GM23338 (cell line): ENCODE measurements around the gene AUH. TPM values are rescaled to one million over a fixed set of nuclear protein-coding genes. Genes with fewer than 3 reads are reported as not detected.

Experiments used
- ATAC-seq: fragments of 200-7000 bp; cut with Tn5 transposase; 3 replicates; pipeline ENCODE4 v1.9.1; 2020
- DNase-seq: peaks from one replicate; pipeline ENCODE4 v3.0.0-alpha.2; 2015; ENCODE audit warnings: low spot score
- H2AFZ ChIP-seq: fragments of 200-600 bp; sonication (generic); 2 replicates; pipeline ENCODE4 v1.8.0; 2016; ENCODE audit warnings: antibody characterized with exemption, mild to moderate bottlenecking, moderate library complexity
- H3F3A ChIP-seq: fragments of 200-600 bp; sonication (generic); replicated peaks from 2 replicates; pipeline ENCODE4 v1.8.0; 2017; ENCODE audit warnings: antibody characterized with exemption, mixed run types, low read depth
- H3K27ac ChIP-seq: fragments of 200-600 bp; sonication (generic); 2 replicates; pipeline ENCODE4 v1.6.1; 2016; ENCODE audit warnings: low read depth
- H3K27me3 ChIP-seq: fragments of 200-600 bp; sonication (generic); 2 replicates; pipeline ENCODE4 v1.8.0; 2016; ENCODE audit warnings: mild to moderate bottlenecking, mixed run types, moderate library complexity; ENCODE audit not compliant: insufficient read depth
- H3K36me3 ChIP-seq: fragments of 200-600 bp; sonication (generic); 2 replicates; pipeline ENCODE4 v1.8.0; 2016; ENCODE audit warnings: mild to moderate bottlenecking; ENCODE audit not compliant: insufficient read depth
- H3K4me1 ChIP-seq: fragments of 200-600 bp; sonication (generic); 2 replicates; pipeline ENCODE4 v1.8.0; 2016; ENCODE audit warnings: mild to moderate bottlenecking, moderate library complexity; ENCODE audit not compliant: insufficient read depth
- H3K4me2 ChIP-seq: fragments of 200-600 bp; sonication (generic); 2 replicates; pipeline ENCODE4 v1.7.1; 2017; ENCODE audit warnings: mixed run types
- H3K4me3 ChIP-seq: fragments of 200-600 bp; sonication (generic); 2 replicates; pipeline ENCODE4 v1.6.1; 2016; ENCODE audit warnings: mixed run types
- H3K79me2 ChIP-seq: fragments of 200-600 bp; sonication (generic); replicated peaks from 2 replicates; pipeline ENCODE4 v1.8.0; 2017; ENCODE audit warnings: mild to moderate bottlenecking; ENCODE audit not compliant: insufficient read depth
- H3K9me2 ChIP-seq: fragments of 200-600 bp; sonication (generic); 2 replicates; pipeline ENCODE4 v1.8.0; 2017; ENCODE audit not compliant: insufficient read depth
- H4K20me1 ChIP-seq: fragments of 200-600 bp; sonication (generic); replicated peaks from 2 replicates; pipeline ENCODE4 v1.8.0; 2017; ENCODE audit warnings: mild to moderate bottlenecking; ENCODE audit not compliant: insufficient read depth
- H3K27ac Mint-ChIP-seq: 2 replicates; pipeline ENCODE4 v1.8.0; 2020; ENCODE audit warnings: inconsistent platforms, mild to moderate bottlenecking, moderate library complexity, mixed read lengths
- H3K27me3 Mint-ChIP-seq: 3 replicates; pipeline ENCODE4 v1.8.0; 2022; ENCODE audit warnings: low read depth, mild to moderate bottlenecking, moderate library complexity, mixed read lengths, inconsistent platforms; ENCODE audit not compliant: insufficient read depth, poor library complexity
- H3K36me3 Mint-ChIP-seq: 3 replicates; pipeline ENCODE4 v1.8.0; 2021; ENCODE audit warnings: low read depth, mild to moderate bottlenecking, inconsistent platforms, moderate library complexity, mixed read lengths
- H3K4me1 Mint-ChIP-seq: 3 replicates; pipeline ENCODE4 v1.8.0; 2020; ENCODE audit warnings: mild to moderate bottlenecking, inconsistent platforms, mixed read lengths
- H3K4me3 Mint-ChIP-seq: 3 replicates; pipeline ENCODE4 v1.8.0; 2021; ENCODE audit warnings: moderate library complexity, mild to moderate bottlenecking, inconsistent platforms, mixed read lengths
- H3K9me3 Mint-ChIP-seq: 3 replicates; pipeline ENCODE4 v1.8.0; 2020; ENCODE audit warnings: moderate library complexity, mild to moderate bottlenecking, inconsistent platforms, mixed read lengths
- EZH2 ChIP-seq: fragments of 200-600 bp; sonication (generic); IDR thresholded peaks from one replicate; pipeline ENCODE4 v1.8.0; 2017; ENCODE audit warnings: antibody characterized with exemption, mild to moderate bottlenecking, low read depth; ENCODE audit not compliant: unreplicated experiment
- EZH2phosphoT487 ChIP-seq: fragments of 200-600 bp; sonication (generic); IDR thresholded peaks from one replicate; pipeline ENCODE4 v1.8.1; 2018; ENCODE audit warnings: antibody characterized with exemption; ENCODE audit not compliant: unreplicated experiment
- JUNB ChIP-seq: IDR thresholded peaks from one replicate; pipeline ENCODE4 v1.6.1; 2016; ENCODE audit warnings: antibody characterized with exemption; ENCODE audit not compliant: unreplicated experiment
- NANOG ChIP-seq: IDR thresholded peaks from 2 replicates; pipeline ENCODE4 v1.6.1; 2016; ENCODE audit warnings: antibody characterized with exemption, borderline replicate concordance
- POLR2AphosphoS5 ChIP-seq: IDR thresholded peaks from 2 replicates; pipeline ENCODE4 v1.6.1; 2016; ENCODE audit warnings: antibody characterized with exemption, low read depth
- STAT1 ChIP-seq: IDR thresholded peaks from one replicate; pipeline ENCODE4 v1.6.1; 2016; ENCODE audit warnings: antibody characterized with exemption; ENCODE audit not compliant: unreplicated experiment
- ZNF114 ChIP-seq: fragments of 250-450 bp; sonication (Bioruptor Pico); IDR thresholded peaks from 2 replicates; pipeline ENCODE4 v1.5.0; 2020; ENCODE audit warnings: mild to moderate bottlenecking, moderate library complexity
- ZNF331 ChIP-seq: fragments of 250-450 bp; sonication (Bioruptor Pico); IDR thresholded peaks from 2 replicates; pipeline ENCODE4 v1.5.0; 2020; ENCODE audit warnings: low read depth, mild to moderate bottlenecking, moderate library complexity
- polyA plus RNA-seq: library from polyadenylated mRNA; unstranded; fragments of >200 nt; fragmentation: Nextera tagmentation; extraction: Ambion mirVana; gene quantifications from 2 replicates; pipeline ENCODE4 v1.2.1, GENCODE V29; 2016
- total RNA-seq: library from RNA; depleted of rRNA; stranded (reverse); fragments of >200 nt; shearing (Covaris generic); gene quantifications from 2 replicates; pipeline ENCODE4 v1.2.3, GENCODE V29; 2014
- TF ChIP-seq, protein P1 (sequence below), 2 experiments: fragments of 200-600 bp in 1 of 2; sonication (generic) in 1 of 2; conservative IDR thresholded peaks; 2 replicates each; pipeline versions ENCODE4 v1.5.1 to v1.6.1; 2016 to 2017; ENCODE audit warnings: antibody characterized with exemption in 2 of 2, low read depth in 2 of 2, mild to moderate bottlenecking in 2 of 2, moderate library complexity in 1 of 2
- TF ChIP-seq, protein P2 (sequence below): IDR thresholded peaks from 2 replicates; pipeline ENCODE4 v1.6.1; 2016; ENCODE audit warnings: antibody characterized with exemption
- TF ChIP-seq, protein P3 (sequence below): IDR thresholded peaks from one replicate; pipeline ENCODE4 v1.6.1; 2018; ENCODE audit warnings: antibody characterized with exemption; ENCODE audit not compliant: unreplicated experiment

AUH gene
- total and polyA plus RNA-seq, 2 experiments from 2014 or later, result 28.8 to 34.2 TPM

DNA sequence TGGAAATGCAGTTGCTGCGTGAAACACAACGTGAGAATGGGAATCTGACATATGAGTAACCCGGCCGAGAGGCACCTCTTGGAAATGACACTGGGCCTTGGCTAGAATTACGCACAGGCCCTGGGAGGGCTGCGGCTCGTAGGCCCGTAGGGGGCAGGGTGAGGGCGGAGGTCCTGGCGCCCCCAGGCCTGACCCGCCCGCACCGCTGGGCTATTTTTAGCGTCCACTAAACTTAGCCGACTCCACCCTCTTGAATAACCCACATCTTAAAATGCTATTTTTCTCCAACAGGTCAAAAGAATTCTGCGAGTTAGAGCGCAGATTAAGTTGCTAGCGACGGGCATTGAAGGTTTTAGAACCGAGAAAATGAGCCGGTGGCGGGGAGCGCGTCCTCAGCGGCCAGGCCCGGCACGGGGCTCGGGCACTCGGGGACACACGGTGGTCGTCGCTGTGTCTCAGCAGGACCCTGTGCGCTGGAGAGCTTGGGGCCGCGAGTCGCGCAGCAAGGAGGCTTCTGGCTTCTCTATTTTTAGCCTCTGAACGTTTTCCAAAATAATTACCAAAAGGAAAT lies 168.5 kb downstream of the AUH start:
- Histone ChIP-seq H3K9me2 (peaks cover 7% of the 10 kb centered on the region; the same call in 1 of the 2 replicates), H3K4me1 (peaks cover 13% of the 10 kb centered on the region), H3K27ac (no peak overlapping the region), H3K4me2 (peak overlapping the region; percentile 98), H3F3A (0 out of 2 replicates have a peak, but pooled peaks cover 2% of the 10 kb centered on the region), H2AFZ (peak overlapping the region; percentile 98), H3K4me3 (peak overlapping the region; percentile 79), H4K20me1 (no peaks in the 10 kb centered on the region), H3K36me3 (no peaks in the 10 kb centered on the region), H3K27me3 (peaks cover 38% of the 10 kb centered on the region), H3K79me2 (no peaks in the 10 kb centered on the region)
- Mint-ChIP-seq H3K27me3 (peaks cover 35% of the 10 kb centered on the region), H3K4me3 (peak overlapping the region; percentile 82), H3K4me1 (peaks cover 21% of the 10 kb centered on the region), H3K27ac (no peak overlapping the region), H3K9me3 (peaks cover 10% of the 10 kb centered on the region), H3K36me3 (no peaks in the 10 kb centered on the region)
- TF ChIP-seq EZH2 (peak; percentile 18), STAT1 (no peak), ZNF114 (no peak), ZNF331 (CRISPR knock-in tag) (no peak), NANOG (no peak)
- TF ChIP-seq, protein P1, sequence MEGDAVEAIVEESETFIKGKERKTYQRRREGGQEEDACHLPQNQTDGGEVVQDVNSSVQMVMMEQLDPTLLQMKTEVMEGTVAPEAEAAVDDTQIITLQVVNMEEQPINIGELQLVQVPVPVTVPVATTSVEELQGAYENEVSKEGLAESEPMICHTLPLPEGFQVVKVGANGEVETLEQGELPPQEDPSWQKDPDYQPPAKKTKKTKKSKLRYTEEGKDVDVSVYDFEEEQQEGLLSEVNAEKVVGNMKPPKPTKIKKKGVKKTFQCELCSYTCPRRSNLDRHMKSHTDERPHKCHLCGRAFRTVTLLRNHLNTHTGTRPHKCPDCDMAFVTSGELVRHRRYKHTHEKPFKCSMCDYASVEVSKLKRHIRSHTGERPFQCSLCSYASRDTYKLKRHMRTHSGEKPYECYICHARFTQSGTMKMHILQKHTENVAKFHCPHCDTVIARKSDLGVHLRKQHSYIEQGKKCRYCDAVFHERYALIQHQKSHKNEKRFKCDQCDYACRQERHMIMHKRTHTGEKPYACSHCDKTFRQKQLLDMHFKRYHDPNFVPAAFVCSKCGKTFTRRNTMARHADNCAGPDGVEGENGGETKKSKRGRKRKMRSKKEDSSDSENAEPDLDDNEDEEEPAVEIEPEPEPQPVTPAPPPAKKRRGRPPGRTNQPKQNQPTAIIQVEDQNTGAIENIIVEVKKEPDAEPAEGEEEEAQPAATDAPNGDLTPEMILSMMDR (conservative IDR thresholded peaks at IDR 0.05; ENCODE audit: low read depth in 2 of 2), result peak; percentile 21 to 29; a peak in 1 of 4 replicates
- peak; percentile 88 for ATAC-seq
- DNase-seq, result peak; percentile 80

DNA sequence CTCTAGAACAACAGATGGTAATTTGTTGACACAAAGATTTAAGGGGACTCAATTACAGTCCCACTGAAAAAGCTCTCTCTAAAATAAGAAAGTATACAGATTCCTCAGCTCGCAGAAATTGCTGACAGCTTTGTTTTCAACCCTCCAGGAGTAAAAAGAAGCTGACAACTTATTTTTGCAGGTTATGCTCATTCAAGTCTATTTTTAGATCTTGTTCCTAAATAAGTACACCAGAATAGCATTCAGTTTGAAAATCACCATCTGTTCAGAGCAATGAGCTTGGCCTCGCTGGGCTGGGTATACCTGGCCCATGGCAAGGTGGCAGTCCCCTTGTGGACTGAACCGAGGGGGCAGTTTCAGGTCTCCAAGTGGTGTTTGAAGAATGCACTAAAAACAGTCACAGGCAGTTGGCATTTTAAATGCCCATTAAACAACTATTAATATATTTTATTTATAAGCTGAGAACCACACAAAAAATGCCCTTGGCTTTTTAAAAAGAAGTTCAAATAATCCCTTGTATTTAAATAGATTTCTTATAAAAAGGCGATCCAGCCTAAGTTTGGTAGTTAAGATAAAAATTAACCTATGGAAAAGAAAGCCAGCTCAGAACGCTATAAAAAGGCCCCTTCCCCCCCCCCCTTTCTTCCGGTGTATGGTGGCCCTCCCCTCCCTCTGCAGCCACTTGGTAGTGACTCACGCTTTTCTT lies 169.2 kb downstream of the AUH start:
- Mint-ChIP-seq H3K4me1 (peaks cover 16% of the 10 kb centered on the region; the same call in 2 of the 3 replicates), H3K4me3 (peak overlapping the region; percentile 82), H3K27me3 (peaks cover 35% of the 10 kb centered on the region), H3K27ac (no peak overlapping the region), H3K9me3 (peaks cover 12% of the 10 kb centered on the region), H3K36me3 (no peaks in the 10 kb centered on the region)
- Histone ChIP-seq H3K4me2 (peak overlapping the region; percentile 98), H4K20me1 (no peaks in the 10 kb centered on the region), H3F3A (0 out of 2 replicates have a peak, but pooled peaks cover 2% of the 10 kb centered on the region), H3K36me3 (no peaks in the 10 kb centered on the region), H3K27ac (no peak overlapping the region), H3K9me2 (peaks cover 7% of the 10 kb centered on the region; the same call in 1 of the 2 replicates), H3K79me2 (no peaks in the 10 kb centered on the region), H3K4me3 (peak overlapping the region; percentile 79), H3K4me1 (peaks cover 8% of the 10 kb centered on the region), H3K27me3 (peaks cover 38% of the 10 kb centered on the region), H2AFZ (peak overlapping the region; percentile 98; the same call in 1 of the 2 replicates)
- ATAC-seq (no peak), DNase-seq (no peak)
- TF ChIP-seq, protein P1 (conservative IDR thresholded peaks at IDR 0.05; ENCODE audit: low read depth in 2 of 2), result no peak
- TF ChIP-seq, protein P2, sequence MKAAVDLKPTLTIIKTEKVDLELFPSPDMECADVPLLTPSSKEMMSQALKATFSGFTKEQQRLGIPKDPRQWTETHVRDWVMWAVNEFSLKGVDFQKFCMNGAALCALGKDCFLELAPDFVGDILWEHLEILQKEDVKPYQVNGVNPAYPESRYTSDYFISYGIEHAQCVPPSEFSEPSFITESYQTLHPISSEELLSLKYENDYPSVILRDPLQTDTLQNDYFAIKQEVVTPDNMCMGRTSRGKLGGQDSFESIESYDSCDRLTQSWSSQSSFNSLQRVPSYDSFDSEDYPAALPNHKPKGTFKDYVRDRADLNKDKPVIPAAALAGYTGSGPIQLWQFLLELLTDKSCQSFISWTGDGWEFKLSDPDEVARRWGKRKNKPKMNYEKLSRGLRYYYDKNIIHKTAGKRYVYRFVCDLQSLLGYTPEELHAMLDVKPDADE, result no peak
- no peak for TF ChIP-seq EZH2phosphoT487
- no peak for TF ChIP-seq JUNB
- no peak for TF ChIP-seq EZH2
- TF ChIP-seq POLR2AphosphoS5, result no peak
- TF ChIP-seq NANOG, result no peak
- no peak for TF ChIP-seq ZNF114
- TF ChIP-seq, protein P3, sequence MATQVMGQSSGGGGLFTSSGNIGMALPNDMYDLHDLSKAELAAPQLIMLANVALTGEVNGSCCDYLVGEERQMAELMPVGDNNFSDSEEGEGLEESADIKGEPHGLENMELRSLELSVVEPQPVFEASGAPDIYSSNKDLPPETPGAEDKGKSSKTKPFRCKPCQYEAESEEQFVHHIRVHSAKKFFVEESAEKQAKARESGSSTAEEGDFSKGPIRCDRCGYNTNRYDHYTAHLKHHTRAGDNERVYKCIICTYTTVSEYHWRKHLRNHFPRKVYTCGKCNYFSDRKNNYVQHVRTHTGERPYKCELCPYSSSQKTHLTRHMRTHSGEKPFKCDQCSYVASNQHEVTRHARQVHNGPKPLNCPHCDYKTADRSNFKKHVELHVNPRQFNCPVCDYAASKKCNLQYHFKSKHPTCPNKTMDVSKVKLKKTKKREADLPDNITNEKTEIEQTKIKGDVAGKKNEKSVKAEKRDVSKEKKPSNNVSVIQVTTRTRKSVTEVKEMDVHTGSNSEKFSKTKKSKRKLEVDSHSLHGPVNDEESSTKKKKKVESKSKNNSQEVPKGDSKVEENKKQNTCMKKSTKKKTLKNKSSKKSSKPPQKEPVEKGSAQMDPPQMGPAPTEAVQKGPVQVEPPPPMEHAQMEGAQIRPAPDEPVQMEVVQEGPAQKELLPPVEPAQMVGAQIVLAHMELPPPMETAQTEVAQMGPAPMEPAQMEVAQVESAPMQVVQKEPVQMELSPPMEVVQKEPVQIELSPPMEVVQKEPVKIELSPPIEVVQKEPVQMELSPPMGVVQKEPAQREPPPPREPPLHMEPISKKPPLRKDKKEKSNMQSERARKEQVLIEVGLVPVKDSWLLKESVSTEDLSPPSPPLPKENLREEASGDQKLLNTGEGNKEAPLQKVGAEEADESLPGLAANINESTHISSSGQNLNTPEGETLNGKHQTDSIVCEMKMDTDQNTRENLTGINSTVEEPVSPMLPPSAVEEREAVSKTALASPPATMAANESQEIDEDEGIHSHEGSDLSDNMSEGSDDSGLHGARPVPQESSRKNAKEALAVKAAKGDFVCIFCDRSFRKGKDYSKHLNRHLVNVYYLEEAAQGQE, result no peak
